HG03469 (cell line): Measurements from ENCODE around the gene NUCKS1.

Source experiments
- ATAC-seq: cut with Tn5 transposase; IDR thresholded peaks from one replicate; pipeline ENCODE4 v1.9.1; 2021; ENCODE audit warnings: mild to moderate bottlenecking, moderate library complexity, moderate number of reproducible peaks; ENCODE audit not compliant: unreplicated experiment

Gene NUCKS1

GRCh38 chr1:205672395-205672889 lies 77.5 kb downstream of the NUCKS1 start:
- no peak for ATAC-seq

- no peak for ATAC-seq
Observed at GRCh38 chr1:205670611-205671430, 79.2 kb downstream of the NUCKS1 start.

DNA sequence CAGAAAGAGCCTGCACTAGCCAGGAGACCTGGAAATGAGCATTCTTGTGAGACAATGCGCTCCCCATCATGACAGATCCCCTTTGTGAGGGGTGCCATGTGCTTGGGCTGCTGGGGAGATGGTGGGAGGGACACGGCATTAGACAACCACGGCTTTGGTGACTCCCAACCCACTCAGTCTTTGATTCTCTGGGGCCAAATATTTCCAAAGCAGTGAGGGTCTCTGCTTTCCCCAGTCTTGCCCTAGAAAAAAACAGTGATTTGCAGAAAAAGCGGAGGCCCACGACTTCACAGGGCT lies 79.9 kb downstream of the NUCKS1 start:
- ATAC-seq = no peak

DNA sequence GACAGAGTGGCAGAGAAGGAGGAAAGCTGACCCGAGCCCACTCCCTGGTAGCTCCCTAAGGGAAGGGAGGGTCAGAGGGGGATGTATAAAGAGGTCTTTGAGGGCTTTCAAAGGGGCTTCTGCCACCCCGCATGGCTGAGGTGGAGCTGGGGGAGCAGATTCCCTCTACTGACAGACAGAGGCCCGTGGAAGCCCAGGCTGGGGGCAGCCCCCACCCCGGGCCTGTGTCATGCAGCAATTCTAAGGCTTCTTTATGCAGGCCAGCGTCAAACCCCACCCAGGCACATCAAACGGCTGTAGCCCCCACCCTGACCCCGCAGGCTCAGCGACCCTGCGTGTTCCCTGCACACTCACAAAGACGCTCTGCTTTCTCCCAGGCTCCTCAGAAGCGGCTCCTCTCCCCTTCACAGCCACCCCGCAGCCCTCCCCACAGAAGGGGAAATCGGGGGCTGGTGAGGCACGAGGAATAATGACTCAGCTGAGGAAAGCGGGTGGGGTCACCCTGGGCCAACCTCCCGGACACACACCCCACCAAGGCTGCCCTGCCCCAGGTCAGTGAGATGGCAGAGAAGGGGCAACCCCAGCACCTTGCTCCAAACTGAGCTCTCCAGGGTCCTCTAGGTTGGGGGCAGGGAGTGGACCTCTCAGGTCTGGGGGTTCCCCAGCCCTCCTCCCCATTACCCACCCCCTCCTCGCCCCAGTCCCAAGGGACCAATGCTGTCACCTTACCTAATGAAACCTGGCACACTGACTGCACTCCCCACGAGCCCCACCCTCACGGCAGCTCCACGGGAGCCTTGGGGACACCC lies 80.4 kb downstream of the NUCKS1 start:
- no peak for ATAC-seq

DNA sequence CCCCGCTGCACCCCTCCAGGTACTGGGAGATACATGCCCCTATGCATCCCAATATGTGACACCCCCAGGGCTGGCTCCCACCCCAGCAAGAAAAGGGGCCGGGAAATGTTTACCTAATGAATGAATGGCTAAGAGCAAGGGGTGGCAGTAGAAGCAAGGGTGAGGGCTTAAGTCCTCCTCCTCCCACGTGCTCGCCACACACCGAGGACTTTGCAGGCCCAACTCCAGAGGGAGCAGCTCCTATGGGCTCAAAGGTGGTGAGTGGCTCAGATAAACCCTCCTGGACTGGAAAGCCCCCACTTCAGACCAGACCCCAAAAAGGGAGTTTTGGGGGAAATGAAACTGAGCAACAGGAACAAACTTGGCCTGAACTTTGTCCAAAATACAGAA lies 81.0 kb downstream of the NUCKS1 start:
- ATAC-seq = no peak

DNA sequence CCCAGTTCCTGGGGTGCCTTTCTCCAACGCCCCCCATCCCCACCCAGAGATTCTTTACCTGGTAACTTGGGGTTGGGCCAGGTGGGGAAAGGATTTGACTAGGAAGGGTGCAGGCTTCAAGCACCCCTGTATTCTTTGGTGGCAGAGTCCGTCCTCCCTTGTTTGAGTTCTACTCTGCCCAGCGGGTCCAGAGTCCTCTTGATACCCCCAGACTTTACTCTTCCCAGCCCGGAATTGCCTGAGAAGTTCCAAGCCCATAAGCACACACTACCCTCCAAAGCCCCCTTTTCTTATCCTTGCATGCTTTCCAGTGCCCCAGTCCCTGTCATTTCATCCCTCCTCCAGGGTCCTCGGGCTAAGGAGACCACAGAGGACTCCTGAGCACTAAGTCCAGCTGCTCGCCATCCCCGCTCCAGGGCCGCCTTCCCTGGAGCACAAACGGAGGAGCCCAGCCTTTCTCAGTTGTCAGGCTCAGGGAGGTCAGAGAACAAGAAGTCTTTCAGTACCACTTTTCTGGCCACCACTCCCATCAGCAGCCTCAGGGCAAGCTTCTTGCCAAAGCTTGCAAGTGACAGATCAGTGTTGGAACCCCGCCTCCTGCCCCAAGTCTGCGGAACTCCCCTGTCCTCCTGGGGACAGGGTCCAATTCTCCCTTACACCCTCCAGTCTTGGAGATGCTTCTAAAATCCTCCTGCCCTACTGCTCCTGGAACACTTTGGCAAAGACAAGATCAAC lies 81.9 kb downstream of the NUCKS1 start:
- ATAC-seq = no peak

GRCh38 chr1:205666372-205667166 lies 83.4 kb downstream of the NUCKS1 start:
- ATAC-seq = no peak

- no peak for ATAC-seq
Observed at GRCh38 chr1:205665201-205666045, 84.6 kb downstream of the NUCKS1 start.

GRCh38 chr1:205664399-205665017 lies 85.5 kb downstream of the NUCKS1 start:
- no peak for ATAC-seq

GRCh38 chr1:205663286-205663936 lies 86.6 kb downstream of the NUCKS1 start:
- ATAC-seq = no peak
